Epithelial cell of esophagus (primary cell): ENCODE data around the gene FAM221B.

Experiments used
- DNase-seq: peaks from one replicate; pipeline ENCODE4 v3.0.0; 2010; ENCODE audit warnings: low read depth
- H3K4me3 ChIP-seq: 2 replicates; pipeline ENCODE4 v1.5.1; 2011; ENCODE audit warnings: mild to moderate bottlenecking, low read length, control low read depth
- TF ChIP-seq, protein P1 (sequence below): IDR thresholded peaks from 2 replicates; pipeline ENCODE4 v1.5.1; 2011; ENCODE audit warnings: low read depth, mild to moderate bottlenecking, low read length, control low read depth, inconsistent platforms; ENCODE audit not compliant: insufficient read depth; ENCODE audit errors: missing control alignments

FAM221B gene

GRCh38 chr9:35792024-35792813, 36.3 kb downstream of the FAM221B start:
- TF ChIP-seq, protein P1, sequence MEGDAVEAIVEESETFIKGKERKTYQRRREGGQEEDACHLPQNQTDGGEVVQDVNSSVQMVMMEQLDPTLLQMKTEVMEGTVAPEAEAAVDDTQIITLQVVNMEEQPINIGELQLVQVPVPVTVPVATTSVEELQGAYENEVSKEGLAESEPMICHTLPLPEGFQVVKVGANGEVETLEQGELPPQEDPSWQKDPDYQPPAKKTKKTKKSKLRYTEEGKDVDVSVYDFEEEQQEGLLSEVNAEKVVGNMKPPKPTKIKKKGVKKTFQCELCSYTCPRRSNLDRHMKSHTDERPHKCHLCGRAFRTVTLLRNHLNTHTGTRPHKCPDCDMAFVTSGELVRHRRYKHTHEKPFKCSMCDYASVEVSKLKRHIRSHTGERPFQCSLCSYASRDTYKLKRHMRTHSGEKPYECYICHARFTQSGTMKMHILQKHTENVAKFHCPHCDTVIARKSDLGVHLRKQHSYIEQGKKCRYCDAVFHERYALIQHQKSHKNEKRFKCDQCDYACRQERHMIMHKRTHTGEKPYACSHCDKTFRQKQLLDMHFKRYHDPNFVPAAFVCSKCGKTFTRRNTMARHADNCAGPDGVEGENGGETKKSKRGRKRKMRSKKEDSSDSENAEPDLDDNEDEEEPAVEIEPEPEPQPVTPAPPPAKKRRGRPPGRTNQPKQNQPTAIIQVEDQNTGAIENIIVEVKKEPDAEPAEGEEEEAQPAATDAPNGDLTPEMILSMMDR, result no peak
- no peak for DNase-seq
- no peak overlapping the region for H3K4me3 ChIP-seq

- H3K4me3 ChIP-seq, result peak within 1 kb of the TSS; percentile 33
- TF ChIP-seq, protein P1, result no peak
- DNase-seq, result peak; percentile 10
Measured at GRCh38 chr9:35791297-35791921, 37.1 kb downstream of the FAM221B start, which contains the start of gene NPR2. Gene NPR2, plus strand, starts transcription at chr9:35791591. Its CDS starts 818 bp downstream, at chr9:35792409.

DNA sequence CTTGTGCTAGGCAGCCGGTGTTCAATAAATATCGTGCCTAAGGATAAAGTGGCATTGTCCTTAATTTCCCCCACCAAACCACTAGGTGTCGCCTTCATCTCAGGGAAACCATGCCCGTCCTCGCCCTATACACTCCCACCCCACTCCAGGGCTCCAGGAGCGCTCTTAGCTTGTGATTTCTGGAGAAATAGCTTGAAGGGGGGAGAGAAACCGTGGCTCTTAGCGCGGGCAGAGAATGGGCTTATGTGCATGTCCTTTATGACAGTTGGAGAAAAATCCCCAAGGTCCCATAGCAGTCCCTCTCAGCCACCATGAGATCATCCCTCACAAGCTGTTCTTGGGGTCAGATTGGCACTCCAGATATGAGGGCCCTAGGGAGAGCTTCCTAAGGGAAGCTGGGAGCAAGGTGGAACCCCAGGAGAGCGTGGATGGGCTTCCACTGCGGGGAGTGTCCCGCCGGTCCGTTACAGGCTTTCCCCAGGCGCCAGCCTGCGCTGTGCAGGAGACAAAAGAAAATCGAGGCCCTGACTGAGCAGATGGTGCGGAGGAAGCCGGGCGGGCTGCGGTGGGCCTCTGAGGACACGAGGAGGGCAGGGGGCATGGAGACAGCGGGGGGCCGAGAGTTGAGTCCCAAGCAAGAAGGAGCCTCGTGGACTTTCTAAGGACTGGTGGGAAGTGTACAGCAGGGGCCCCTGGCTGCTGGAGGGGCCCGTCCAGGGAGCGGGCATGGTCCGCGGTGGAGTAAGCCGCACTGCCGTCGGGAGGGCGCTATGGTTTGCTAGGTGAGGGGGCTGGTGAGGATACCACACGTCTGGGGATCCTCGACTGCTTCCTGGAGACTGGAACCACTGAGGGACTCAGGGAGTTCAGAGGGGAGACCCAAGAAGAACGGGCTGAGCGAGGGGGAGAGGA, 37.9 kb downstream of the FAM221B start:
- DNase-seq, result peak; percentile 81
- TF ChIP-seq, protein P1, result peak; percentile 89
- no peak overlapping the region for H3K4me3 ChIP-seq

- H3K4me3 ChIP-seq, result no peak overlapping the region
- TF ChIP-seq, protein P1, result no peak
- no peak for DNase-seq
Measured at GRCh38 chr9:35790025-35790384, 38.5 kb downstream of the FAM221B start.

- DNase-seq, result no peak
- no peak overlapping the region for H3K4me3 ChIP-seq
- TF ChIP-seq, protein P1, result no peak
Measured at GRCh38 chr9:35789541-35789940, 39.0 kb downstream of the FAM221B start.

DNA sequence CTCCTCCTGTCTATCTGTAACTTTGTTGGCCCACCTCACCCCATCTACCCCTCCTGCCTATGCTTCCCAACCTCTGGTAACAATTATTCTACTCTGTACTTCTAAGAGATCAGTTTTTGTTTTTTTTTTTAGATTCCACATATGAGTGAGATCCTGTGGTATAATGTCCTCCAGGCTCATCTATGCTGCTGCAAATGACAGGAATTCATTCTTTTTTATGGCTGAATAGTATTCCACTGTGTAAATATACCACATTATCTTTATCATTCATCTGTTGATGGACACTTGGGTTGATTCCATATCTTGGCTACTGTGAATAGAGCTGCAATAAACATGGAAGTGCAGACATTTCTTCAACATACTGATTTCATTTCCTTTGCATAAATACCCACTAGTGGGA, 45.1 kb downstream of the FAM221B start:
- TF ChIP-seq, protein P1, result no peak
- DNase-seq, result no peak
- no peak overlapping the region for H3K4me3 ChIP-seq
